ENCODE results near the gene KAT7.
"Not testable (repeated sequence)": the region's sequence is repeated elsewhere in the genome, so short reads cannot be mapped to it uniquely, and the experiment has no call there.

GRCh38 chr17:49828325-49828724, 39.8 kb downstream of the KAT7 start:
- TF ChIP-seq CTCF (IDR thresholded peaks at IDR 0.05; ENCODE audit: poor library complexity, severe bottlenecking); MXI1 (conservative IDR thresholded peaks at IDR 0.05; ENCODE audit: poor library complexity, severe bottlenecking); REST (IDR thresholded peaks at IDR 0.05; ENCODE audit: borderline replicate concordance); POLR2AphosphoS5 (IDR thresholded peaks at IDR 0.05); EP300 (conservative IDR thresholded peaks at IDR 0.05; ENCODE audit: poor library complexity, severe bottlenecking); RAD21 (conservative IDR thresholded peaks at IDR 0.05); EZH2 (IDR thresholded peaks at IDR 0.05; ENCODE audit: borderline replicate concordance, insufficient read depth, low read length, poor library complexity, severe bottlenecking); SMC3 (conservative IDR thresholded peaks at IDR 0.05; ENCODE audit: poor library complexity); TAF1 (IDR thresholded peaks at IDR 0.05; ENCODE audit: low read depth): not testable (repeated sequence)
